ENCODE measurements around the gene DYNC1I1. TPM values are rescaled to one million over a fixed set of nuclear protein-coding genes. Genes with fewer than 3 reads are reported as not detected.

The DYNC1I1 gene
- total and polyA plus RNA-seq, 2 experiments from 2014 or later = 1.4 to 4.1 TPM

- Mint-ChIP-seq H3K9me3 (no peaks in the 10 kb centered on the region), H3K27ac (no peak overlapping the region), H3K4me1 (peaks cover 5% of the 10 kb centered on the region; the same call in 2 of the 3 replicates), H3K4me3 (no peak overlapping the region), H3K27me3 (ENCODE audit: insufficient read depth, low read depth, poor library complexity) (no peaks in the 10 kb centered on the region), H3K36me3 (ENCODE audit: low read depth) (no peaks in the 10 kb centered on the region)
- no peaks in the 10 kb centered on the region for H3K79me2 ChIP-seq (replicated peaks; ENCODE audit: insufficient read depth)
- H3K4me1 ChIP-seq (ENCODE audit: insufficient read depth) = no peaks in the 10 kb centered on the region
- no peaks in the 10 kb centered on the region for H3F3A ChIP-seq (replicated peaks; ENCODE audit: low read depth)
- TF ChIP-seq POLR2AphosphoS5 (IDR thresholded peaks at IDR 0.05; ENCODE audit: low read depth) (no peak), STAT1 (IDR thresholded peaks at IDR 0.05; ENCODE audit: unreplicated experiment) (no peak), REST (IDR thresholded peaks at IDR 0.05; ENCODE audit: unreplicated experiment) (no peak), ZNF462 (CRISPR knock-in tag; IDR thresholded peaks at IDR 0.05) (no peak), ZNF114 (CRISPR knock-in tag; IDR thresholded peaks at IDR 0.05) (no peak), ZNF331 (CRISPR knock-in tag; IDR thresholded peaks at IDR 0.05; ENCODE audit: low read depth) (no peak), NANOG (IDR thresholded peaks at IDR 0.05; ENCODE audit: borderline replicate concordance) (no peak), EZH2 (IDR thresholded peaks at IDR 0.05; ENCODE audit: low read depth, unreplicated experiment) (no peak), JUNB (IDR thresholded peaks at IDR 0.05; ENCODE audit: unreplicated experiment) (no peak), EZH2phosphoT487 (IDR thresholded peaks at IDR 0.05; ENCODE audit: unreplicated experiment) (no peak)
- H3K9me2 ChIP-seq (ENCODE audit: insufficient read depth) = no peaks in the 10 kb centered on the region
- no peak overlapping the region for H2AFZ ChIP-seq
- H3K36me3 ChIP-seq (ENCODE audit: insufficient read depth) = no peaks in the 10 kb centered on the region
- no peak overlapping the region for H3K4me2 ChIP-seq
- H3K27me3 ChIP-seq (ENCODE audit: insufficient read depth) = no peaks in the 10 kb centered on the region
- no peaks in the 10 kb centered on the region for H4K20me1 ChIP-seq (replicated peaks; ENCODE audit: insufficient read depth)
- no peak overlapping the region for H3K27ac ChIP-seq (ENCODE audit: low read depth)
- DNase-seq (ENCODE audit: low spot score) = no peak
- no peak for ATAC-seq
- no peak overlapping the region for H3K4me3 ChIP-seq
These were observed 205.6 kb downstream of the DYNC1I1 start for GRCh38 chr7:95977994-95978393.

All from GM23338 (cell line).